ENCODE measurements around the gene NLGN2. TPM values are rescaled to one million over a fixed set of nuclear protein-coding genes. Genes with fewer than 3 reads are reported as not detected.

NLGN2 gene
- total and polyA plus RNA-seq, 2 experiments from 2014 or later, result 14.4 to 38.7 TPM

DNA sequence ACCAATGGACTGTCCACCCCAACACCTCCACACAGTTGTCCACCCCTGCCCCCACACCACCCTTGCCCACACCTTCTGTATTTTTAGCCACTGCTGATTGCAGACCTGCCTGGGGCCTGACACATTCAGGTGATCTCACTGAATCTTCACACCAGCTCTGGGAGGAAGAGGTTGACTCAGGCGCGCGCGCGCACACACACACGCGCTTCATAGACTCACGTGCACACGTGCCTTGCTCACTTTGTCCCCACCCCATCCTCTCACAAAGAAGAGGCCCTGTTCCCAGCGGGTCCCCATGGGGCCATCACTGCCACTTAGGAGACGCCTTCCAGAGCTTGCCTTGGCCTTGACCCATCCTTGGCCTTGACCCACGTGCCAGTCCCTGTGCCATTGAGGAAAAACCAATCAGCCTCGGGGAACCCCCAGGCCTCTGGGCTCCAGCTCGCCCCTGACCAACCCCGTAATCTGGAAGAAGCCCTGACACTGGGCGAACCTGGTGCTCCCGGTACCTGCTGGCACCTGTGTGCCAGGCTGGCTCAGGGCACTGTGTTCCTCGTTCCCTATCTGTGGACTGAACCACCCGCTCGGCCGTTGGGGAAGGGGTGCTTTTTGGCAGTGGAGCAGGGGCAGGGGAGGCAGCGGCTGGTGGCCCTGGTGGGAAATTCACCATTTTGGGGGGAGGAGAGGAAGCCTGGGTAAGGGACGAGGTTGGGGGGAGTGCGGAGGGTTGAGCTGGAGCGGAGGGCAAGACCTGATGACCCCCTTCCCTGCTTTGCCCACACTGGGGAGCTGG is 3.2 kb downstream of the NLGN2 start:
- no peaks in the 10 kb centered on the region for H3K9me3 Mint-ChIP-seq
- peaks cover 16% of the 10 kb centered on the region for H3K27me3 Mint-ChIP-seq (ENCODE audit: insufficient read depth, low read depth, poor library complexity)

DNA sequence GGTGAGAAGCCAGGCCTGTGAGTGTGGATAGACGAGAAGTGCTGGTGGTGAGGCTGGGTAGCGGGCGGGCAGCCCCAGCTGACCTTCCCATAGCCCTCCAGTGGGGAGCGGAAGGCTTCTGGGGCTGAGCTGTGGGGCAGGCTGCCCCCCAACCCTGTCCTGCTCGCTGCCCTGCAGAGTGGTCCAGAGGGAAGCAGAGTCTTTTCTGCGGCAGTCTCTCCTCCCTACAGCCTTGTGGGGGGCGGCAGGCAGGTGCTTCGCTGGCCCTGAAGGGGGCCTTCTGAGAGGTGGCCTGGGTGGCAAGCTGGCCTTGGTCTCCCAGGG is 3.7 kb downstream of the NLGN2 start:
- Histone ChIP-seq H3K4me2 (no peak overlapping the region), H3K27me3 (ENCODE audit: insufficient read depth) (no peaks in the 10 kb centered on the region), H3K4me1 (ENCODE audit: insufficient read depth) (peaks cover 14% of the 10 kb centered on the region), H3F3A (replicated peaks; ENCODE audit: low read depth) (peaks cover 8% of the 10 kb centered on the region), H3K79me2 (replicated peaks; ENCODE audit: insufficient read depth) (no peaks in the 10 kb centered on the region; the same call in 1 of the 2 replicates), H3K4me3 (no peak overlapping the region), H2AFZ (no peak overlapping the region), H3K36me3 (ENCODE audit: insufficient read depth) (no peaks in the 10 kb centered on the region; the same call in 1 of the 2 replicates), H3K9me2 (ENCODE audit: insufficient read depth) (no peaks in the 10 kb centered on the region), H3K27ac (ENCODE audit: low read depth) (no peak overlapping the region), H4K20me1 (replicated peaks; ENCODE audit: insufficient read depth) (no peaks in the 10 kb centered on the region; the same call in none of the 2 replicates)
- Mint-ChIP-seq H3K9me3 (no peaks in the 10 kb centered on the region), H3K4me1 (peaks cover 27% of the 10 kb centered on the region), H3K36me3 (ENCODE audit: low read depth) (peaks cover 31% of the 10 kb centered on the region), H3K4me3 (no peak overlapping the region), H3K27me3 (ENCODE audit: insufficient read depth, low read depth, poor library complexity) (peaks cover 16% of the 10 kb centered on the region), H3K27ac (no peak overlapping the region)
- DNase-seq (ENCODE audit: low spot score), result no peak
- ATAC-seq, result no peak
- TF ChIP-seq STAT1 (IDR thresholded peaks at IDR 0.05; ENCODE audit: unreplicated experiment) (no peak), ZNF331 (CRISPR knock-in tag; IDR thresholded peaks at IDR 0.05; ENCODE audit: low read depth) (no peak), EZH2 (IDR thresholded peaks at IDR 0.05; ENCODE audit: low read depth, unreplicated experiment) (no peak), POLR2AphosphoS5 (IDR thresholded peaks at IDR 0.05; ENCODE audit: low read depth) (no peak), ZNF114 (CRISPR knock-in tag; IDR thresholded peaks at IDR 0.05) (no peak), JUNB (IDR thresholded peaks at IDR 0.05; ENCODE audit: unreplicated experiment) (no peak)
- TF ChIP-seq, protein P1, sequence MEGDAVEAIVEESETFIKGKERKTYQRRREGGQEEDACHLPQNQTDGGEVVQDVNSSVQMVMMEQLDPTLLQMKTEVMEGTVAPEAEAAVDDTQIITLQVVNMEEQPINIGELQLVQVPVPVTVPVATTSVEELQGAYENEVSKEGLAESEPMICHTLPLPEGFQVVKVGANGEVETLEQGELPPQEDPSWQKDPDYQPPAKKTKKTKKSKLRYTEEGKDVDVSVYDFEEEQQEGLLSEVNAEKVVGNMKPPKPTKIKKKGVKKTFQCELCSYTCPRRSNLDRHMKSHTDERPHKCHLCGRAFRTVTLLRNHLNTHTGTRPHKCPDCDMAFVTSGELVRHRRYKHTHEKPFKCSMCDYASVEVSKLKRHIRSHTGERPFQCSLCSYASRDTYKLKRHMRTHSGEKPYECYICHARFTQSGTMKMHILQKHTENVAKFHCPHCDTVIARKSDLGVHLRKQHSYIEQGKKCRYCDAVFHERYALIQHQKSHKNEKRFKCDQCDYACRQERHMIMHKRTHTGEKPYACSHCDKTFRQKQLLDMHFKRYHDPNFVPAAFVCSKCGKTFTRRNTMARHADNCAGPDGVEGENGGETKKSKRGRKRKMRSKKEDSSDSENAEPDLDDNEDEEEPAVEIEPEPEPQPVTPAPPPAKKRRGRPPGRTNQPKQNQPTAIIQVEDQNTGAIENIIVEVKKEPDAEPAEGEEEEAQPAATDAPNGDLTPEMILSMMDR (conservative IDR thresholded peaks at IDR 0.05; ENCODE audit: low read depth in 2 of 2), result no peak
- TF ChIP-seq, protein P2, sequence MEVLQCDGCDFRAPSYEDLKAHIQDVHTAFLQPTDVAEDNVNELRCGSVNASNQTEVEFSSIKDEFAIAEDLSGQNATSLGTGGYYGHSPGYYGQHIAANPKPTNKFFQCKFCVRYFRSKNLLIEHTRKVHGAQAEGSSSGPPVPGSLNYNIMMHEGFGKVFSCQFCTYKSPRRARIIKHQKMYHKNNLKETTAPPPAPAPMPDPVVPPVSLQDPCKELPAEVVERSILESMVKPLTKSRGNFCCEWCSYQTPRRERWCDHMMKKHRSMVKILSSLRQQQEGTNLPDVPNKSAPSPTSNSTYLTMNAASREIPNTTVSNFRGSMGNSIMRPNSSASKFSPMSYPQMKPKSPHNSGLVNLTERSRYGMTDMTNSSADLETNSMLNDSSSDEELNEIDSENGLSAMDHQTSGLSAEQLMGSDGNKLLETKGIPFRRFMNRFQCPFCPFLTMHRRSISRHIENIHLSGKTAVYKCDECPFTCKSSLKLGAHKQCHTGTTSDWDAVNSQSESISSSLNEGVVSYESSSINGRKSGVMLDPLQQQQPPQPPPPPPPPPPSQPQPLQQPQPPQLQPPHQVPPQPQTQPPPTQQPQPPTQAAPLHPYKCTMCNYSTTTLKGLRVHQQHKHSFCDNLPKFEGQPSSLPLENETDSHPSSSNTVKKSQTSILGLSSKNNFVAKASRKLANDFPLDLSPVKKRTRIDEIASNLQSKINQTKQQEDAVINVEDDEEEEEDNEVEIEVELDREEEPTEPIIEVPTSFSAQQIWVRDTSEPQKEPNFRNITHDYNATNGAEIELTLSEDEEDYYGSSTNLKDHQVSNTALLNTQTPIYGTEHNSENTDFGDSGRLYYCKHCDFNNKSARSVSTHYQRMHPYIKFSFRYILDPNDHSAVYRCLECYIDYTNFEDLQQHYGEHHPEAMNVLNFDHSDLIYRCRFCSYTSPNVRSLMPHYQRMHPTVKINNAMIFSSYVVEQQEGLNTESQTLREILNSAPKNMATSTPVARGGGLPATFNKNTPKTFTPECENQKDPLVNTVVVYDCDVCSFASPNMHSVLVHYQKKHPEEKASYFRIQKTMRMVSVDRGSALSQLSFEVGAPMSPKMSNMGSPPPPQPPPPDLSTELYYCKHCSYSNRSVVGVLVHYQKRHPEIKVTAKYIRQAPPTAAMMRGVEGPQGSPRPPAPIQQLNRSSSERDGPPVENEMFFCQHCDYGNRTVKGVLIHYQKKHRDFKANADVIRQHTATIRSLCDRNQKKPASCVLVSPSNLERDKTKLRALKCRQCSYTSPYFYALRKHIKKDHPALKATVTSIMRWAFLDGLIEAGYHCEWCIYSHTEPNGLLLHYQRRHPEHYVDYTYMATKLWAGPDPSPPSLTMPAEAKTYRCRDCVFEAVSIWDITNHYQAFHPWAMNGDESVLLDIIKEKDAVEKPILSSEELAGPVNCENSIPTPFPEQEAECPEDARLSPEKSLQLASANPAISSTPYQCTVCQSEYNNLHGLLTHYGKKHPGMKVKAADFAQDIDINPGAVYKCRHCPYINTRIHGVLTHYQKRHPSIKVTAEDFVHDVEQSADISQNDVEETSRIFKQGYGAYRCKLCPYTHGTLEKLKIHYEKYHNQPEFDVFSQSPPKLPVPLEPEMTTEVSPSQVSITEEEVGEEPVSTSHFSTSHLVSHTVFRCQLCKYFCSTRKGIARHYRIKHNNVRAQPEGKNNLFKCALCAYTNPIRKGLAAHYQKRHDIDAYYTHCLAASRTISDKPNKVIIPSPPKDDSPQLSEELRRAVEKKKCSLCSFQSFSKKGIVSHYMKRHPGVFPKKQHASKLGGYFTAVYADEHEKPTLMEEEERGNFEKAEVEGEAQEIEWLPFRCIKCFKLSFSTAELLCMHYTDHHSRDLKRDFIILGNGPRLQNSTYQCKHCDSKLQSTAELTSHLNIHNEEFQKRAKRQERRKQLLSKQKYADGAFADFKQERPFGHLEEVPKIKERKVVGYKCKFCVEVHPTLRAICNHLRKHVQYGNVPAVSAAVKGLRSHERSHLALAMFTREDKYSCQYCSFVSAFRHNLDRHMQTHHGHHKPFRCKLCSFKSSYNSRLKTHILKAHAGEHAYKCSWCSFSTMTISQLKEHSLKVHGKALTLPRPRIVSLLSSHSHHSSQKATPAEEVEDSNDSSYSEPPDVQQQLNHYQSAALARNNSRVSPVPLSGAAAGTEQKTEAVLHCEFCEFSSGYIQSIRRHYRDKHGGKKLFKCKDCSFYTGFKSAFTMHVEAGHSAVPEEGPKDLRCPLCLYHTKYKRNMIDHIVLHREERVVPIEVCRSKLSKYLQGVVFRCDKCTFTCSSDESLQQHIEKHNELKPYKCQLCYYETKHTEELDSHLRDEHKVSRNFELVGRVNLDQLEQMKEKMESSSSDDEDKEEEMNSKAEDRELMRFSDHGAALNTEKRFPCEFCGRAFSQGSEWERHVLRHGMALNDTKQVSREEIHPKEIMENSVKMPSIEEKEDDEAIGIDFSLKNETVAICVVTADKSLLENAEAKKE (CRISPR knock-in tag; IDR thresholded peaks at IDR 0.05), result no peak
- TF ChIP-seq, protein P3, sequence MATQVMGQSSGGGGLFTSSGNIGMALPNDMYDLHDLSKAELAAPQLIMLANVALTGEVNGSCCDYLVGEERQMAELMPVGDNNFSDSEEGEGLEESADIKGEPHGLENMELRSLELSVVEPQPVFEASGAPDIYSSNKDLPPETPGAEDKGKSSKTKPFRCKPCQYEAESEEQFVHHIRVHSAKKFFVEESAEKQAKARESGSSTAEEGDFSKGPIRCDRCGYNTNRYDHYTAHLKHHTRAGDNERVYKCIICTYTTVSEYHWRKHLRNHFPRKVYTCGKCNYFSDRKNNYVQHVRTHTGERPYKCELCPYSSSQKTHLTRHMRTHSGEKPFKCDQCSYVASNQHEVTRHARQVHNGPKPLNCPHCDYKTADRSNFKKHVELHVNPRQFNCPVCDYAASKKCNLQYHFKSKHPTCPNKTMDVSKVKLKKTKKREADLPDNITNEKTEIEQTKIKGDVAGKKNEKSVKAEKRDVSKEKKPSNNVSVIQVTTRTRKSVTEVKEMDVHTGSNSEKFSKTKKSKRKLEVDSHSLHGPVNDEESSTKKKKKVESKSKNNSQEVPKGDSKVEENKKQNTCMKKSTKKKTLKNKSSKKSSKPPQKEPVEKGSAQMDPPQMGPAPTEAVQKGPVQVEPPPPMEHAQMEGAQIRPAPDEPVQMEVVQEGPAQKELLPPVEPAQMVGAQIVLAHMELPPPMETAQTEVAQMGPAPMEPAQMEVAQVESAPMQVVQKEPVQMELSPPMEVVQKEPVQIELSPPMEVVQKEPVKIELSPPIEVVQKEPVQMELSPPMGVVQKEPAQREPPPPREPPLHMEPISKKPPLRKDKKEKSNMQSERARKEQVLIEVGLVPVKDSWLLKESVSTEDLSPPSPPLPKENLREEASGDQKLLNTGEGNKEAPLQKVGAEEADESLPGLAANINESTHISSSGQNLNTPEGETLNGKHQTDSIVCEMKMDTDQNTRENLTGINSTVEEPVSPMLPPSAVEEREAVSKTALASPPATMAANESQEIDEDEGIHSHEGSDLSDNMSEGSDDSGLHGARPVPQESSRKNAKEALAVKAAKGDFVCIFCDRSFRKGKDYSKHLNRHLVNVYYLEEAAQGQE (IDR thresholded peaks at IDR 0.05; ENCODE audit: unreplicated experiment), result no peak

More for the DNA sequence above, 3.2 kb downstream of the NLGN2 start:
- H4K20me1 ChIP-seq (replicated peaks; ENCODE audit: insufficient read depth), result no peaks in the 10 kb centered on the region; the same call in 1 of the 2 replicates
- H3K27me3 ChIP-seq (ENCODE audit: insufficient read depth), result no peaks in the 10 kb centered on the region
- H2AFZ ChIP-seq, result no peak overlapping the region
- Mint-ChIP-seq H3K4me3 (no peak overlapping the region), H3K27ac (no peak overlapping the region; the same call in 1 of the 2 replicates), H3K36me3 (ENCODE audit: low read depth) (peaks cover 28% of the 10 kb centered on the region), H3K4me1 (peaks cover 33% of the 10 kb centered on the region)
- H3K79me2 ChIP-seq (replicated peaks; ENCODE audit: insufficient read depth), result peaks cover 5% of the 10 kb centered on the region; the same call in 1 of the 2 replicates
- H3K4me1 ChIP-seq (ENCODE audit: insufficient read depth), result peaks cover 19% of the 10 kb centered on the region
- peaks cover 10% of the 10 kb centered on the region for H3F3A ChIP-seq (replicated peaks; ENCODE audit: low read depth)
- H3K27ac ChIP-seq (ENCODE audit: low read depth), result no peak overlapping the region
- H3K9me2 ChIP-seq (ENCODE audit: insufficient read depth), result no peaks in the 10 kb centered on the region
- no peak overlapping the region for H3K4me3 ChIP-seq
- ATAC-seq (no peak), DNase-seq (ENCODE audit: low spot score) (no peak)
- H3K4me2 ChIP-seq, result no peak overlapping the region
- no peak for TF ChIP-seq NANOG (IDR thresholded peaks at IDR 0.05; ENCODE audit: borderline replicate concordance)
- H3K36me3 ChIP-seq (ENCODE audit: insufficient read depth), result no peaks in the 10 kb centered on the region; the same call in 1 of the 2 replicates

All from GM23338 (cell line).